Daoy (cell line): ENCODE results near the gene PLA2G4C. TPM values are rescaled to one million over a fixed set of nuclear protein-coding genes. Genes with fewer than 3 reads are reported as not detected.

Experiments
- DNase-seq: peaks from one replicate; pipeline ENCODE4 v3.0.0-alpha.2; 2015; ENCODE audit warnings: low read depth
- total RNA-seq: library from RNA; depleted of rRNA; stranded (reverse); fragments of >200 nt; shearing (Covaris generic); gene quantifications from 2 replicates; pipeline ENCODE4 v1.2.3, GENCODE V29; 2014; rRNA removed

Gene PLA2G4C
- 2.2 and 4.7 TPM in 2 replicates for total RNA-seq

DNA sequence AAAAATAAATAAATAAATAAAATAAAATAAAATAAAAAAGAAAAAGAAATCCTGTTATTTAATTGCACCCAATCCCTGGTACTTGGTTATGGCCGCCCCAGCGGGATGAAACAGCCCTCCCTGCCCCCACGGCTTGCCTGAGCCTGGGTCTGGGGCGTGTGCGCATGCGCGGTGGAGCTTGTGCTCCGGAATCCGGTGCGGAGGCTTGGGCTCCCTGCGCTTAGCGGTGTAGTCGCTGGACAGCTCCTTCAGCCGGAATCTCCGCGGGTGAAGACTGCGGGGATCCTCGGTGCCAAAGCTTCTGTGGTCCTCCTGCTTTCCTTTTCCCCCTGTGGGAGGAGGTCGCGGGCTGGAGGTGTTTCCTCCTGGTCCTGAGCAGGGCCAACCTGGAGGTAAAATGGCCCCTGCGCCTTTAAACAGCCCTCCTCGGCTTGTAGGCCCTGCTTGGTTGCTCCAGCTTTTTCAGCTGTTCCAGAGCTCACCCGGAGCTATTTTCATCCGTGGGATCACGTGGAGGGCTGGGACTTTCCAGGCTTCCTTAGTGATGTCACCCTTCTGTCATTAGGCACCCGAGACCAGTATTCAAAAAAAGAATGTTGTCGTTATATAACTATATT, at the start of gene PLA2G4C:
Gene PLA2G4C, minus strand, starts transcription at position 468 of the 617 bp plus-strand sequence. CDS start 4,288 bp downstream, outside the sequence.
- peak; percentile 94 for DNase-seq

GRCh38 chr19:48158210-48158790, 47.7 kb upstream of the PLA2G4C start:
- no peak for DNase-seq

- no peak for DNase-seq
Observed at GRCh38 chr19:48154003-48154402, 43.4 kb upstream of the PLA2G4C start.

DNA sequence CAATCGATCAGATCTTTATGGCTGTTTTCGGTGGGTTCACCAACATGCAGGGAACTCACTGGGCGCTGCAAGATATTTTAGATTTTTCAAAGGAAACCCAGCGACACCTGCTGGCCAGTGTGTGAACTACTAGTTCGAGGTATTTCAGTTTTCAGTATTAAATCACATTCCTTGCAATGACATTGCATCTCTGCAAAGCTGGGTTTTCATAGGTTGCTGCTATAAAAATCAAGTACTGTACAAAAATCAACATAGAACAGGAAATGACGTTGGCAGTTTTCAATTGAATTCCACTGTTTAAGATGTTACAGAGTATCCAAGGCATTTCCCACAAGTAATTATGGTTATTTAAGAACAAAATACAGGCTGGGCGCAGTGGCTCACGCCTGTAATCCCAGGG, 41.9 kb upstream of the PLA2G4C start:
- DNase-seq, result peak; percentile 43

- no peak for DNase-seq
Observed at GRCh38 chr19:48149430-48149829, 38.8 kb upstream of the PLA2G4C start.

- no peak for DNase-seq
Observed at GRCh38 chr19:48148576-48148975, 38.0 kb upstream of the PLA2G4C start.

- DNase-seq, result no peak
Observed at GRCh38 chr19:48147597-48148175, 37.1 kb upstream of the PLA2G4C start.

- no peak for DNase-seq
Observed at GRCh38 chr19:48139053-48139452, 28.4 kb upstream of the PLA2G4C start.

GRCh38 chr19:48137411-48137810, 26.8 kb upstream of the PLA2G4C start:
- no peak for DNase-seq

- no peak for DNase-seq
Observed at GRCh38 chr19:48136547-48136946, 25.9 kb upstream of the PLA2G4C start.

DNA sequence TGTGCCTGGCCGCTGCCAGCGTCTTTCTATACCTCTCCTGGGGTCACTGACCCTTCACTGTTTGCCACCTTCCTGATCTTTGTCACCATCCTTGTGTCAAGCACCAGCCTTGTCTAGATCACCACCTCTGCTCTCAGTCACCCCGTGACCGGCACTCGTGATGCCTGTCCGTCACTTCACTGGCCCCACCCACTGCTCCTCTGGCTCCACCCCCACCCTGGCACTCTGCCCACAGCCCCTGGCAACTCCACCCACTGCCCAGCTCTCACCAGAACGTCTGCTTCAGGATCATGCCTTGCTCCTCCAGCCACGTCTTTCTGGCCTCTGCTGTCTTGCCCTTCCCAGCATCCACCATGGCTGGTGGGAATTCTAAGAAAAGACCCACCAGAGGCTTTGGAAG, 24.8 kb upstream of the PLA2G4C start:
- DNase-seq, result peak; percentile 20

DNA sequence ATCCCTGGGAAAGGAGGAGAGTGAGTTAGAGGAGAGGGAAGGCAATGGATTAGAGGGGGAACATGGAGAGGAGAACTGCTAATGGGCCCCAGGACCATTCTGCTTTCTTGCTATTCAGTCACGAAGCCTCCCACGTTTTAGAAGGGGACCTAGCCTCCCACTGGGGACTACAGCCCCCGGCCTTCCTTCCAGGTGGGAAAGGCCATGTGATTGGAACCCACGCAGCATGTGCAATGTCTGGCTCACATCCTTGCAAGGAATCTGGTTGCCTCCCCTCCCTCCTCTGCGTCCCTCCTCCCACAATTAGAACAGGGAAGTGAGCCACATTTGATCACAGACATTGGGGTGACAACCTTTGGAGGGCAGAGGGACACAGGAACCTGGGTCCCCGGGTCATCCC, 22.5 kb upstream of the PLA2G4C start:
- DNase-seq, result no peak

- DNase-seq, result no peak
Observed at GRCh38 chr19:48127561-48127960, 16.9 kb upstream of the PLA2G4C start.

- DNase-seq, result peak; percentile 90
Observed at GRCh38 chr19:48123907-48124651, 13.5 kb upstream of the PLA2G4C start.

DNA sequence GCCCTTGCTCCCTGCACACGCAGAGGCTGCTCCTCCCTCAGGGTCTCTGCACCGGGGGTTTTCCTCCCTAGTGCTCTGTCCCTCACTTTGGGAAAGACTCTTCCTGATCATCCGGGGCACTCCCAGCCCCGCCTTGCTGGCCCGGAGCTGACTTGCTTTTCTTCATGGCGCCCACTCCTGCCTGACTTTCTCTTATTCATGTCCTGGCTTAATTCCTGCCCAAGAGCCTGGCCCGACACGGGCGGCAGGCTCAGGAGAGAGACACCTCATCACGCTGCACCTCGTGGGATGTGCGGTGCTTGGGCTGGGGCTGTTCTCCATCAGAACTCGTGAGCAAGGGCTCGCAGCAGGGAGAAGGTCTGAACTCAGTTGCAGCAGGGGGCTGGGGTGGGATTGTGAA, 11.8 kb upstream of the PLA2G4C start:
- DNase-seq, result no peak

DNA sequence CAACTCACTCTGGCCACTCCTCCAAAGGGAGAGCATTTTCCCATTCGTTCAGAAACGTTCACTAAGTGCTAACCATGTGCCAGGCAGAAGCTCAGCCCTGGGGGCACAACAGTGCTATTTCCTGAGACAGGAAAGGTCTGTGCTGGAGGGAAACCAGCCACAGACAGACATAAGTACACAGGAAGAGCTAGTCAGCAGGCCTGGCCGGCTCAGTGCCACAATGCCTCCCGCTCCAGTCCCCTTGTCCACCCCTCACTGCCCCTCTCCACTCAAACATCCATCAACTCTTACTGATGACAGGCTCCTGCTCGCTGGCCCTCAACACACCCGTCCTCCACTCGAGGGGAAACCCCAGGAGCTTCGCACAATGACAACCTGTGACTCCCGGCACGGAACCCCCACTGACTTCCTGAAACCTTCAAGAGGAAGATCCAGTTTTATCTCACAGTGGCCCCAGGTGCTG, 11.3 kb upstream of the PLA2G4C start:
- DNase-seq, result peak; percentile 72

DNA sequence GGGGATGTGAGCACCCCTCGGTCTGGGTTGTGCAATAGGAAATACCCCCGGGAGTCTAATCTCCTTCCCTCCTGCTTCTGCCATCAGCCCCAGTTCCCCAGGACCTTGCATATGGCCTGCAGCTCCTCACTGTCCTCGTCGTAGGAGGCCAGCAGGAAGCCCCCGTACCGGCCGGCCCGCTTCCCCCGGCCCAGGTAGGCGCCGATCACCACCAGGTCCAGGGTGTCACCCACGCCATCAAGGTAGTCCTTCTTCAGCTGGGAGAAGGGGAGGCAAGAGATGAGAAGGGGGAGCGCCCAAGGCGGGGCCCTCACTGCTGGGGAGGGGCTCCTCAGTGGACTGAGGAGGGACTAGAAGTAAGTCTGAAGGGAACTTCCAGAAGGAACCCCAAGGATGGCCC, 10.4 kb upstream of the PLA2G4C start:
- no peak for DNase-seq

DNA sequence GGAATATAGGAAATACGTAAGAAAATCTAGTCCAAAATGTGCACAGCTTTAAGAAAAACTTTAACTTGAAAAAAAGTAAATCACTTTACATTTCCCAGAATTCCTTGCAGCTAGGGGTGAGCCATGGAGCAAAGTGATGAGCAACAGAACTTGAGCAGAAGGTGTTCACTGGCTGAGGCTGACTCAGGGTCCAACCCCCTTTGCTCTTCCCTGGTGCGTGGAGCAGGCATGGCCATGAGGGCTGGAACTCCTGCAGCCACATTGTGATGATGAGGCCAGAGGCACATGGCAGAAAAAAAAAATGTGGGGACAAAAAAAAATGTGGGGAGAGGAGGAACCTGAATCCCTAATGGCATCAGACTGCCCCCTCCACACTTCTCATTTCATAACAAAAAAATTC, 9.9 kb upstream of the PLA2G4C start:
- DNase-seq, result no peak

- DNase-seq, result no peak
Observed at GRCh38 chr19:48118131-48118517, 7.5 kb upstream of the PLA2G4C start.

DNA sequence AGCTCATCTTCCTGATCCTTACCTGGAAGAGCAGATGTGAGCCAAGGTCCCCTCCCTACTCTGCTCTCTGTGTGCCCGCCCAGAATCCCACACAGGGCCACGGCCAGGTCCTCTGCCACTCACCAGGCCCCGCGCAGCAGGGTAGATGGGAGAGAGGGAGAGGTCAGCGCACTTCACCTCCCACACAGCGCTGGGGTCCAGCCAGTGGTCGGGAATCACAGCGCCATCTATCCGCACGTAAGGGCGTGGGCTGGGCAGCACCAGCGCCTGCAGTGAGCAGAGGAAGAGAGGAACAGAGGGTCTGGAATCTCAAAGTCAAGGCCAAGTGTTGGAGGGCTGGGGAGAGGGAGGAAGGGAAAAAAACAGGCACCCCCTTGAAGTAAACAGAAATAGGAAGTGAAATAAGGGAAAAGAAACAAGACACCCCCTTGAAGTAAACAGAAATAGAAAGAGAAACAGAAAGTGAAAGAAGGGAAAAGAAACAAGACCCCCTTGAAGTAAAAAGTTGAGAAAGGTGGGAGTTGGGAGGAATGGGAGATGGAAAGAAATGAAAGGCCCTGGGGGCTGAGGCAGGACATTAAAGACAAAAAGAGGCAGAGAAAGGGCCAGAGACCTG, 7.0 kb upstream of the PLA2G4C start:
- DNase-seq, result no peak

GRCh38 chr19:48113190-48113917, 2.7 kb upstream of the PLA2G4C start:
- no peak for DNase-seq
